Left hindlimb (tissue), 1 donor: Measurements from ENCODE around the gene PRKN.

Experiments
- DNase-seq: peaks from one replicate; pipeline ENCODE4 v3.0.0-alpha.2; 2018

The PRKN gene

DNA sequence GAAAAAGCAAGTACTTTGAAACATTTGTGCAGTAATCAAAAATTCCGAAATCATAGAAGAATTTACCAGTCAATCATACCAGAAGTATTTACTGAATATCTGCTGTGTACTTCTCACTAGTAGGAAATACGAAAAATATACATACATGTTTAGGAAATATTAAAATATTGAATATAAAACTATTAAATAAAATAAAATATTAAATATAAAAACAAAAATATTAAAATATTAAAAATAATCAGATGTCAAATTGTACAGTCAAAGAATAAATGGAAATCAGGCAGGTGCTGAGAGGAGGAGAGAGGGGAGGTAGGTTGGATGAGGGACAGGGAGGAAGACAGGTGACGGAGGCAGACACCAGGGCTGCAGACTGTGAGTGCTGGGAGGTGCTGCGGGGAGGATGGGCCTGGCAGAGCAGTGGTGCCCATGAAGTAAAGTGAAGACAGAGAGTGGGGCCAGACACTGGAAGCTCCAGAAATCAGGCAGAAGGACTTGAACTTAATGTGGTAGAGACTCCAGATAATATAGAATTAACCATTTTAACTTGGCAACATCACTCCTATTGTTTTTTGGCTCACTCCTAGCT, 55.9 kb downstream of the PRKN start:
- DNase-seq: no peak

GRCh38 chr6:162670345-162670744, 57.2 kb downstream of the PRKN start:
- DNase-seq: no peak

DNA sequence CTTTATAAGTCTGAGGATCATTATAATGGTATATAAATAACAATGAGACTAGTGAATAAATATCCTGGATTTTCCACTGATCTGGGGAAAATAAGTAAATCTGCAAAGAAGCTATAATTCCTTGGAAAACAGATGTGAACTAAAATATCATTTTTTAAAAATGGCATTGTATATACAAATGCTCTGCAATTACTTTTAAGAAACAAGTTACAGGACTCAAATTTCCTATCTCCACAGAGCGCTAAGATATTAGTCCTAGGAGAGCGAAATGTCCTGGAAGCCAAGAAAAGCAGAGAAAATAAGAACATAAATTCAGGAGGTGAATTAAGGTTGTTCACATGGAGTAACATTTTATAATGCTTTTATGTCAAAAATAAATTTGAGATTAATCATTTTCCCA, 61.3 kb downstream of the PRKN start:
- no peak for DNase-seq

GRCh38 chr6:162653808-162654207, 73.8 kb downstream of the PRKN start:
- DNase-seq: no peak

DNA sequence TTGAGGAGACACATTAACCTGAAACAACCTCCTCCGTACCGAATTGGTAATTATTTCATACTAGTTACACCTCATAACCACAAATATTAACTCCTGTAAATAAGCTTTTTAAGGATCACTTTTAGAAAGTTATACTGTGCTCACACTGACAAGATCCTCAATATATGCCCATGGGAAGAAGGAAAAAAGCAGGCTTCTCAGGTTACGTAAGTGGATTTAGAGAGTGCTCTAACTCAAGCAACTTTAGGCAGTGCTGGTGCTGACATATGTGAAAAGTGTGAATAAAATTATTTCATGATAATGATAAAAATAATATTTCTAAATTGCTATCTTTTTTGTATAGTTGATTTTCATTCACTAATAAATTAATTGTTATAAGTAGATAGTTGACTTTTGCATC, 76.1 kb downstream of the PRKN start:
- no peak for DNase-seq

DNA sequence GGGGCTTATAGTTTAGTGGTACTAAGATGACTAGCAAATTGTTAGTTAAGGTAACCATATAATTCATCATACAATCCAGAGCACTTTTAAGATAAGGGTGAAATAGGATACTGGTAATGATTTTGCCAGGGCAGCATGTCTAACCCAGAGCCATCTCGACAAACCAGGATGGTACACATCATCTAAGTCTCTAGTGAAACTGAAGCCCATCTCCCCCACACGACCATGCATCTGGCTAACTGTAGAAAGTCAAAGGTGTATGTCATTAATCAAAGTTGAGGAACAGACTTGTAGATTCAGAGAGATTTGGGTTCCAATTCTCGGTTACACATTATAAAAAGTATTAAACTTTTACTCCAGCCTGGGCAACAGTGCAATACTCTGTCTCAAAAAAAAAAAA, 78.3 kb downstream of the PRKN start:
- no peak for DNase-seq

DNA sequence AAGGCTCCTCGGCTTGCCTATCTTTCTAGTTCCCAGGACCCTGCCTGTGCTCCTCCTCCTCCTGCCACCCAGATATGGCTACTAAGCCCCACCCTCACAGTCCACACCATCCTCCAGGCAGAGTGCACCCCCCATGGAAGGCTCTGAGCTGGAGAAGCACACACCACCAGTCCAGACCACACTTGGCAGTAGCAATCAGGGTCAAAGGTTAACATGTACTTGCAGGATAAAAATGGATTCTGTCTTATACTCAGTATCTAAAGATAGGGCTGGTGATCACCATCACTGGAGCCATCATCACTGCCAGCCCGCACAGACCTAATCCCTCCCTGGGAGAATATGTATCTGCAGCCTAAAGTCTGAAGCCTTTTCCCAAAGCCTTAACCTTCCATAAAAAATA, 83.4 kb downstream of the PRKN start:
- DNase-seq: no peak

- DNase-seq: no peak
Measured at GRCh38 chr6:162640756-162641155, 86.8 kb downstream of the PRKN start.

- no peak for DNase-seq
Measured at GRCh38 chr6:162639951-162640350, 87.6 kb downstream of the PRKN start.

GRCh38 chr6:162638931-162639574, 88.5 kb downstream of the PRKN start:
- no peak for DNase-seq

- DNase-seq: no peak
Measured at GRCh38 chr6:162637317-162637716, 90.2 kb downstream of the PRKN start.

DNA sequence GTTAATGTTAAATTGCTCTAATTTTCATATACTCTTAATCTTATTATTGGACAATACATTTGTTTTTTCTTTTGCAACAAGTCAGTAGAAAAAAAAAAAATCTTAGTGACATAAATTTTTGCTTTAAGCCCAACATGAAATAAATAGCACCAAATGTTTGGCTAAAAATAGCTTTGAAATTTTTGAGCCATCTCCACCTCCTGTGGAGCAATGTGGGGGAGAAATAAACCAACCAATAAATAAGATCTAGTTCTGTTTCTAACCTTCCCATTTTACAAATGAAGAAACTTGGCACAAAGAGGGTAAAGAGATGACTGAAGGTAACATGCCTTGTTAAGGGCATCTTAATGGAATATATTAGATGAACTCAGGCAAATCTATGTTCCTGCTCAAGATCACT, 91.4 kb downstream of the PRKN start:
- no peak for DNase-seq

- no peak for DNase-seq
Measured at GRCh38 chr6:162631546-162631945, 96.0 kb downstream of the PRKN start.

GRCh38 chr6:162630069-162630468, 97.5 kb downstream of the PRKN start:
- DNase-seq: no peak

GRCh38 chr6:162627825-162628224, 99.7 kb downstream of the PRKN start:
- DNase-seq: no peak

DNA sequence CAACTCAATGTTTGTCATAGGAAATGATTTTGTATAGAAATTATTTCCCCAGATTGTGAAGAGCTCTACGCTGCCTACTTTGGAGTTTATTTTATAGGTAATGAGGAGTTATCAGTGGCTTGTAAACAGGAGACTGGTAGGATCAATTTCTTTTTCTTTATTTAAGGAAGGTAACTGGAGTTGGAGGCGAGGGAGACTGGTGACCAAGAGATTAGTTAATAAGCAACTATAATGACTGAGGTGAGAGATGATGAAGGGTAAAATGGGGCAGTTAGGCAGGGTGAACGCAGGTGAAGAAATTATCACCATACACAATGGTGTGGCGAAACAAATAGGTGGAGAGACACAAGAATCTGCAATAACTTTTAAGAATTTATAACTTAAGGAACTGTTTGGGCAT, 100.2 kb downstream of the PRKN start:
- DNase-seq: no peak

DNA sequence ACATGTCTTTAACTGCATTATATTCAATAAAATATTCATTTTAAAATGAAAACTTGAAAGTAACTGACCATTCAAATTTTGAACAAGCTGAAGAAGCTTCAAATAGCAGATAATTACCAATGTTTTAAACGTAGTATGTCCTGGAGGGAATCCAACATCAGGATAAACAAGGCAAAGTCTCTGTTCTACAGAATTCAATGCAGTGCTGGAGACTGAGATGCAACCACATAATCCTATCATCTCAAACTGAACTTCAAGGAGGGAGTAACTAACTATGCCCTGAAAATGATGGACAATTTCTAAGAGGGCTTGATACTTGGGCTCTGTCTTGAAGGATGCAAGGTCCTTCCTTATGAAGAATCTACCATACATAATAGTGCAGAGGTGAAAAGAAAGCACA, 100.7 kb downstream of the PRKN start:
- DNase-seq: no peak

DNA sequence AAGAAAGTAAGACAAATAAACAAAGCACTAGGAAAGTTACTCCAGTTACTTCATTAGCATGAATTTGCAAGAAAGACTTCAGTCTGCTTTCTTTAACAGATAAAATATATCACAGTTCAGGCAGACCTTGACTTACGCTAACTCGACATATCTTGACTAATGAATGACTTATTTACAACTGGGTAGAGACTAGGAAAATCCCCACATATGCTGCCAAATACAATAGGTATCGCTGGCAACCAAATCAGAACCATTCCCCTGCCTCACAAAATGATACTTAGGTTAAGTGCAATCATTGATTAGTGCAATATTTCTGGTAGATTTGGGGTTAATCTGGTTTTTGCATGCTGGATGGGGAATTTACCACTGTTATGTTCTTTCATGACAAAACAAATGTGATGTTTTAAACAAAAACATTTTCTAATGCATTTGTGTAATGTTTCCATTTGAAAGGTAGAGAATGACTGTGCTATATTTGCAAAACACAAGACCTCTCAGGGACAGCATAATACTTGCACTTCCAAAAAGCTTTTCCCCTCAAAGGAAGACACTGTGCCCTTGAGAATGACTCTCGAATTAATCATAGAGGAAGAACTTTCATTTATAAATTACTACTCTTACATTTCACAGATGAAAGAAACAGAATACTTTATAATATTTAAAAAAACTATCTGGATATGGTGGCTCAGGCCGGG, 101.6 kb downstream of the PRKN start:
- DNase-seq: no peak

- no peak for DNase-seq
Measured at GRCh38 chr6:162622572-162622971, 105.0 kb downstream of the PRKN start.

DNA sequence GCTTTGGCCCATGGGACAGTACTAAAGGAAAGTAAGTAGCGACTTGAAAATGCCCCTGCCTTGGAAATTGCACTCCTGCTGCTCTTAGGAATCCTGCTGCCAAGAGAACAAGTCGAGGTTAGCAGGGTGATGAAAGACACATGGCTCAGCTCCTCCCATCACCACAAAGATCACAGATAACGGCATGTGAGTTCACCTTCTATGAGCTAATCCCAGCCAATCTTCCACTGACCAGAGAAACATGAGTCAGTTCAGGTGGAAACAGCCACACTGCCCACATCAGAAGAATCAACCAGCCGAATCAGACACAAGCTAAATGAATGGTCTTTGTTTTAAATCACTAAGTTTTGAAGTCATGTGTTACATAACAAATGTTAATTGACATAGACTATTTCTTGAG, 106.3 kb downstream of the PRKN start:
- no peak for DNase-seq

DNA sequence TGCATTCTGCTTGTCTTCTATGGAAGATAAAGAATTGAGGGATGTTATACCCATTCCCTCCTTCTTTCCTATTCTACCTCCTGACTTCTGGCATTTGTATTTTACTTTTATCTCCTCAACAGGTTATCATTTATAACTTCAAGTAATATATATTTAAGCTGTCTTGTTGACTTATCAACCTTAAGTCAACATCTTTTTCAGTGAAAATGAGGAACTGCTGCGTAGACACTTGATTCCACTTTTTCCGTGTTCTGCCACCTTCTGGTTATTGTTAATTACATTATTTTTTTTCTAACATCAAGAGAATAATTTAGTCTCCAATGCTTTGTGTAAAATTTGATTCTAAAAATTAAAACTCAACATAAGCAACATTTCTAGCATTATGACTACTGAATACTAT, 107.5 kb downstream of the PRKN start:
- DNase-seq: no peak

DNA sequence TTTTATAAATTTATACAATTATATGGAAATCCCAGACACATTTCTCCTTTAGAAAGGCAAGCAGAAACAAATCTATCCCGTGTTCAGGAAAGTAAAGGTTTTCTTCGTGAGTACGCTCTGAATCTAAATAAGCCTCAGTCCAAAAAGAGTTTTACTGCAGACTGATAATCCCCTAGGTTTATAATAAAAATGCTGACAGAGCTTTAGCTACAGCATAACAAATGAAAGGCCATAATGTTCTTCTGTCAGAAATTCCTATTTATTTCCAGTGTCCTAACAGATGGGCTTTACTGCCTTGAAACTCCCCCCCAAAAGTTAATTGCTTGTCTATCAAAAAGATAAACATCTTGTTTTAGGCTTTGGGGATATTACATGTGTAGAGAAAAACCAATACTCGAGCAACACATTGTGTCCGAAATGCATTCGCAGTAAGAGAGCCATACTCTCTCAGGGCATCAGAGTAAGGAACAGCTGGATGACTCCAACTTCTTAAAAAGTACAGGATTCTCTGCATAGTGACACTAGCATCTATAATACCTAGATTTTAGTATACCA, 109.0 kb downstream of the PRKN start:
- DNase-seq: no peak

DNA sequence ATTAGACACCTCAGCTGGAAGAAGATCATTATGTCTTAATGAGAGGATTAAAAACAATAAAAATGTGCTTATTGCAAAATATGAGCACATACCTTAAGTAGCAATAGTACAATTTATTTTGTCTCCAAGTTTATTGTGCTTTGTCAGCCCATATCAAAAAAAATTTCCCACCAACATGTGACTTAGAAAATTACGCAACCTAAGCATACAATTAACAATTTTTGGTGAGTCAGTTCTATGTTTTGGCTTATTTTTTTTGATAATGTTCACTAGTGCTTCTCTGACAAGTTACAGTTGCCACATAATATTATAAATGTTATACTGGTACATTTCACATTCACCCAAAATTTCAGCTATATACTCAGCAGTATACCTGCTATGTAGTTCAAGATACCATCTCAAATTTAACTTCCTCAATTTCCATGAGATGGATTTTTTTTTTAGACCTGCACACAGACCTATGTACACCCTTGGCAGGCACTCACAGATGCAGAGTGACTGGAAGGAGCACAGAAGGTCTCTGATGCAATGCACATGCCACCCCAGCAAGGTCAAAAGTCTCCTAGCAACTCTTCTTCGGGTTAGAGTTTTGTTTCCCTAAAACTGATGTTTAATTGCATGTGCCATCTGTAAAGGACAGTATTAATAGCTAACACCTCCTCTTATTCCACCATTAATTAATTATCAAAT, 112.4 kb downstream of the PRKN start:
- no peak for DNase-seq

DNA sequence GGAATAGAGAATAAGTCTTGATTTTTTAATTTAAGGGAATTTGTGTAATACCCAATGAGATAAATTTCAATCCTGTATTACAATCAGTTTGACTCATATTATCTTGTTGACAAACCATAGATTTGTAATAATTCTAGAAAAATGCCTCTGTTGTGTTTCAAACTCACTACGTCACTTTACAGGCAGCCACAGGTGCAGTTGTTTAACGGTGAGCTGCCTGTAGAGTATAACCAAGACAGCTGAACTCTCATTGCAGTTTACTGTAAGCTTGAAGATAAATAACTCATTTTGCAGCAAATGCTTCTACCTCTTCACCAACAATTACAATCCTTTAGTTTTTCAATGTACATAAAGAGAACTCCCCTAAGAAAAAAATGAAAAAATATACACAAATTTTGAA, 114.3 kb downstream of the PRKN start:
- no peak for DNase-seq
